Activated naive CD4-positive, alpha-beta T cell (primary cell): ENCODE data around the gene ZG16B.
A peak's percentile ranks its signal among the peaks of the same experiment; 100 is the strongest.

Experiments
- DNase-seq, 4 experiments: peaks; one replicate each; lab custom pipeline; 2025; lab: John Stamatoyannopoulos, UW

Gene ZG16B

GRCh38 chr16:2806286-2806685, 23.8 kb upstream of the ZG16B start:
- no peak for DNase-seq

- no peak for DNase-seq
Observed at GRCh38 chr16:2808181-2808580, 21.9 kb upstream of the ZG16B start.

DNA sequence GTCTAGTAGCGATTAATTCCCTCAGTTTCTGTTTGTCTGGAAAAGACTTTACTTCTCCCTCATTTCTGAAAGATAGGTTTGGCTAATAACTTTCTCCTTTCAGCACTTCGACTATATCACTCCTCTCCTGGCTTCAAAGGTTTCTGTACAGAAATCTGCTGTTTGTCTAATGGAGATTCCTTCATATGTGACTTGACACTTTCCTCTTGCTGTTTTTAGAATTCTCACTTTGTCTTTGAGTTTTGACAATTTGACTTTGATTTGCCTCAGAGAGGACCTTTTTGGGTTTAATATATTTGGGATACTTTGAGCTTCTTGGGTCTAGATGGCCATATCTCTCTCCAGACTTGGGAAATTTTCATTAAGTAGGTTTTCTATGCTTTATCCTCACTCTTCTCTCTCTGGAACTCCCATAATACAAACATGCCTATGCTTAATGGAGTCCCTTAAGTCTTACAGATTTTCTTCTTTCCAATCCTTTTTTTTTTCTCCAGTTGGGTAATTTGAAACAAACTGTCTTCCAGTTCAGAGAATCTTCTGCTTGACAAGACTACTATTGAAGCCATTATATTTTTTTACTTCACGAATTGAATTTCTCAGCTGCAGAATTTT, 20.8 kb upstream of the ZG16B start:
- DNase-seq: no peak

DNA sequence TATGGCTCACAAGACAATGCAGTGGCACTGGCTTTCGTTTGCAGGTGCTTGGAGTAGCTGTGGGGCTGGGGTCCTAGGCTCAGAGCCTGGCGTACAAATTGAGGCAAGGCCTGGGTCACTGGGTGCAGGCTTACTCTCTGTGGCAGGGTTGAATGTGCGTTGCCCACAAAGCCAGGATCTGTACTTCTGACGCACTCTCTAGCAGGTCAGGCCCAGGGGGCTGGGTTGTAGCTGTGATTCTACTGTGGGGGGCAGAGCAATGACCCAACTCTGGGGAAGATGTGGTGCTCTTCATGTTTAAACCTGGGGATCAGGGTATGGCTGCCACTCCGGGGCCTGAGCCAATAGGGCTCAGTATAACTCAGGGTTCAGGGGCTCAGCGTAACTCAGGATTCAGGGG, 19.5 kb upstream of the ZG16B start:
- no peak for DNase-seq

DNA sequence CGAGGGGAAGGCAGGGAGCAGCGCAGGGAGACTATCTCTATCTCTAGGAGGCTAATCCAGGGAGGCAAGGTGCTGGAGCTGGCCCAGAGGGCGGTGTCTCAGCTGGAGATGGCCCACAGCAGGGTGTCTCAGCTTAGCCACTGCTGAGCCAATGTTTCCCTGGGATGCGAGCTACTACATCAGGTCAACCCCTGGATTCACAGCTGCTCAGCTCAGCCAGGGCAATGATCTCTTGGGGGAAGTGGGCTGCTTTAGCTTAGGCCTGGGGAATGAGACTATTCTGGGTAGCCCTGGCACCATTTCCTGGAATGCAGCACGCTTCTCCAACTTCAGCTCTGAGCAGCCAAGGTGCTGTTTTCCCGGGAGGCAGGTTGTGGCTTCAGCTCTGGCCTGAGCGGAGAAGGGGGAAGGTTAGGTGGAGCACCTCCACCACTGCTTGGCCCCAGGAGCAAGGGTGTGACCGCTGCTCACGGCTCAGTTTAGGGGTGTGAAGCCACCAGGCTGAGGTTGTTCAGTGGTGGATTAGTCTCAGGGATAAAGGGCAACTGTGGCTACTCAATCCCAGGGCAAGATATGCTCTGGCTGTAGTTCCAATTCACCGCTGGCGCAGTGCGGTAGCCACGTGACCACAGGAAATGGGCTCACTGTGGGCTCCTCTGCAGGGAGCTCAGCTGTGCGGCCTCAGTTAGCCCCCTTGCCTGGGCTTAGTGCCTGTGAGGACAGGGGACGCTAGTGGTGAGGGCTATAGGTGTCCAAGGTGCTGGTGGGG, 18.2 kb upstream of the ZG16B start:
- no peak for DNase-seq

- DNase-seq: no peak
Observed at GRCh38 chr16:2813771-2814221, 16.3 kb upstream of the ZG16B start.

DNA sequence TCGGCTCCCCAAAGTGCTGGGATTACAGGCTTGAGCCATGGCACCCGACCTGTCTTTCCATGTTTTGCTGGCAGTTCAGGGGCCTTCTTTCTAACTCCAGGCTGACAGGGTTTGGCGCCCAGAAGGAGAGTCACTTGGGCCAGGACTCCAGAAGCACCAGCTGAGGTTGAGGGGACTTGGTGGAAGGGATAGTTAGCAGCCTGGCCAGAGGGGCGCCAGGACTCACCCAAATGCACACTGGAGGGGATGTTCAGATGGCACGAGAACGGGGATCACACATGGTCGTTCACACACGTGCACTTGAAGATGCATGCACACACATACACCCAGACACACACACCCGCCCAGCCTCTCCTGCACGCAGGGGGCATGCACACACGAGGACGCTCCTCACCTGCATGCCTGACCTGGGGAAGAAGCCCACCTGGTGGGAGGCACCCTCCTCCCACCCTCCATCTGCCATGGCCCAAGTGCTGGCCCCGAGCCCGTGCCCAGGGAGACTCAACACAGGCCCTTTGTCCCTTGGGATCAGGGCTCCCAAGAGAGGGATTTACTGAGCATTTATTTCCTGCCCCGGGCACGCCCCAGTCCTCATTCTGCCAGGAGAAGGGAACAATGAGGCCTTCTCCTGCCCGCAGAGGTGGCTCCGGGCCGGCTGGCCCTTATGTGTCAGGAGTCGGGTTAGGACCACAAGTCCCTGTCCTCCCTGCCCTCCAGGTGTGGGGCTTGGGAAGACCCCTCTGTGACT, 15.4 kb upstream of the ZG16B start:
- no peak for DNase-seq

DNA sequence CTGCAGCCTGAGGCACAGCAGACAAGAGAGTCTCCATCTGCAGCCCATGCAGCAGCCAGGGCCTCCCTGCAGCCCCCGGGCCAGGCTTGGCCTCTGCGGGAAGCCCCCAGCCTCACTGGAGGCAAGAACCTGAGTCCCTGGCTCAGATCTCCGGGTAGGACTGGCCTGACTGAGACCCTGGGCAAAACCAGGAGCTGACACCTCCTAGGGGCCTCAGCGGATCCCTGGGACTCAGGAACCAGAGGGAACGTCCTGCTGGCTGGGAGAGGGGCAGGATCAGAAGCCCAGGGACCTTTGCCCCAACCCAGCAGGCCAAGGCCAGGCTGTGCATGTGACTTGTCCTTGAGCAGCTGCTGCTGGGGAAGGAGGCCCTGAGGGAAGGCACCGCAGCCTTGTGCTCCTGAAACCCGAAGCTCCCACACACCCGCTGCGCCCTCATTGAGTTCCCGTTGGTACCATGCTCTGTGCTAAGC, 14.8 kb upstream of the ZG16B start:
- DNase-seq: no peak

DNA sequence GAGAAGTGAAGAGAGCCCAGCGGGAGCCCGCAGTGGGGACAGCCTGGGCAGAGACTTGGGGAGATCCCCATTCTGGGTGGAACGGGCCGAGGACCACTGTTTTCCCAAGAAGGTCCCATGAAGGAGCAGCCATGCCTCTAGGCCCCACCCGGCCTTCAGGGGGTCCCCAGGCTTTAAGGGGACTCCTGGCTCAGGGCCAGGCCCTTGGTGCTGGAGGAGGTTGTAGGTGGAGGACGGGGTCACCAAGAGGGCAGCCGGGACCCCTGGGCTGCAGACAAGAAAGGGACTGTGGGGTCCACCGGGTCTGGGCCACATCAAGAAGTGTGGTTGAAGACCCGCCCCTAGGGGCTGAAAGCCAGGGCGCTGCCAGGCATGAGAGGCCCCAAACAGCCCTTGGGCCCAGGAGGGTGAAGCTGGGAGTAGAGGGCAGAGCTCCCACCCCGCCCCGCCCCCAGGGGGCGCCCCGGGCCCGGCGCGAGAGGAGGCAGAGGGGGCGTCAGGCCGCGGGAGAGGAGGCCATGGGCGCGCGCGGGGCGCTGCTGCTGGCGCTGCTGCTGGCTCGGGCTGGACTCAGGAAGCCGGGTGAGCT, 13.3 kb upstream of the ZG16B start, which contains the start of gene PRSS21:
TSS of gene PRSS21 (plus strand) at position 487 of the 589 bp plus-strand sequence. CDS start at position 519, 32 bp downstream.
- peak in 1 of 4 experiments; percentile 15 for DNase-seq

GRCh38 chr16:2817340-2818271, 12.5 kb upstream of the ZG16B start:
- DNase-seq: no peak

DNA sequence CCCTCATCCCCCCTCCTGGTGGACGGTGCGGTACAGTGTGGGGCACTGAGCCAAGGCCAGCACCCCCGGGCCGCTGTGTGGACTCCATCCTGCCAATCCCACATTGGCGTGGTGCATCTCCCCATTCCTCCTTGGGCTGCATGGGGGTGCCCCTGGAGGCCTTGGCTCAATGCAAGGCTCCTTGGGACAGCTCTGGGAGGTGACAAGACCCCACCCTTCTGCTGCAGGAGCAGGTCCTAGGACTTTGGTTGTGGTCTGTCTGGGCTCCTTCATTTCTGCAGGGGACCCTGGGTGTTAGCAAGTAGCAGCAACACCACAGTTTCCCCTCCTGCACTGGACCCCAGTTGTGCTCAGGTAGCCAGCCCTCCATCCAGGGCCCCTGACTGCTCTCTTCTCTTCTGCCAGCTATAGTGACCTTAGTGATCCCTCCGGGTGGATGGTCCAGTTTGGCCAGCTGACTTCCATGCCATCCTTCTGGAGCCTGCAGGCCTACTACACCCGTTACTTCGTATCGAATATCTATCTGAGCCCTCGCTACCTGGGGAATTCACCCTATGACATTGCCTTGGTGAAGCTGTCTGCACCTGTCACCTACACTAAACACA, 11.7 kb upstream of the ZG16B start:
- DNase-seq: no peak

DNA sequence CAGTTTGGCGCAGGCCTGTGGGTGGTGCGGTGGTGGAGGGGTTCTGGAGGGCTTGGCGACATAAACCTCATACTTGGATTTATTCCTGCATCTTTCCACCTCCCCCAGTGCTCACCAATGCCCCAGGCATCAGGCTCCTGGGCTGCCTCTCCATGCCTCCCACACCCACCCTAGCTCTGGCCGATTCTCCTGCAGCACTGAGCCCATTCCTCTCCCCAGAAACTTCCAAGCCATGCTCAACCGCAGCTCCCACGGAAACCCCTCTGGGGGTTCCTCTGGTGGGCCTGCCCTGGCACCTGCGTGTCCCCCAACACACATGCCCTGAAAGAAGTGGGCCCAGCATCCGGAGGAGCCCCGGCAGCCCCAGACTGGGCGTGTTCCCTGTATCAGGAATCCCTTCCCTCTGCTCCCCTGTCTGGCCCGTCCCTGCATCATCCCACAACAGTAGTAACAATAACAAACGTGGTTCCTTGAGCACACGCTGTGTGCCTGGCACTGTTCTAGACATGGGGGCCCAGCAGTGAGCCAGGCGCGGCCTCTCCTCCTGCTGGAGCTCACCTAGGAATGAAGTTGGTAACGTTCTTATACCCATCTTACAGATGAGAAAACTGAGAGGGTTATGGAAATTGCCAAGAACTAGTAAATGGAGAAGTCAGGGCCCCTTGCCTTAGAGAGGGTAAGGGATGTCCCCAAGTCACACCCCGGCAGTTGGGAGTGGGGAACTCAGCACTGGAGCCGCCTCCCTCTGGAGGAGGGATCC, 10.7 kb upstream of the ZG16B start:
- DNase-seq: no peak

- DNase-seq: no peak
Observed at GRCh38 chr16:2819939-2820835, 9.9 kb upstream of the ZG16B start.

DNA sequence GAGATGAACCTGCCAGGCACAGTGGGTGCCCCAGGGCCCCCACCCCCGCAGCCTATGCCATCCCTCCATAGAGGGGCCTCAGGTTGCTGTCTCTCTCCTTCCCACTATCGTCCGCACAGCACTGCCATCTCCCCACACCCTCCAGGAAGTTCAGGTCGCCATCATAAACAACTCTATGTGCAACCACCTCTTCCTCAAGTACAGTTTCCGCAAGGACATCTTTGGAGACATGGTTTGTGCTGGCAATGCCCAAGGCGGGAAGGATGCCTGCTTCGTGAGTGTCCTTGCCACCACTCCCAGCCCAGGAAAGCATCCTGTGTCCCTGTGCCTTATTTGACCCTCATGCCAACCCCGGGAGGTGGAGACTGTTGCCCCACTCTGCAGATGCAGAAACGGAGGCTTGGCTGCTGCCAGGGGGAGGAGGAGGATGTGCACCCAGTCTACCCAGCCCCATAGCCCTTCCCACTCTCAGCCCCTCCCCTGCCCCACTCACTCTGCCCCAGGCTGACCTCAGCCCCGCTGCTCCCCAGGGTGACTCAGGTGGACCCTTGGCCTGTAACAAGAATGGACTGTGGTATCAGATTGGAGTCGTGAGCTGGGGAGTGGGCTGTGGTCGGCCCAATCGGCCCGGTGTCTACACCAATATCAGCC, 9.1 kb upstream of the ZG16B start:
- no peak for DNase-seq

DNA sequence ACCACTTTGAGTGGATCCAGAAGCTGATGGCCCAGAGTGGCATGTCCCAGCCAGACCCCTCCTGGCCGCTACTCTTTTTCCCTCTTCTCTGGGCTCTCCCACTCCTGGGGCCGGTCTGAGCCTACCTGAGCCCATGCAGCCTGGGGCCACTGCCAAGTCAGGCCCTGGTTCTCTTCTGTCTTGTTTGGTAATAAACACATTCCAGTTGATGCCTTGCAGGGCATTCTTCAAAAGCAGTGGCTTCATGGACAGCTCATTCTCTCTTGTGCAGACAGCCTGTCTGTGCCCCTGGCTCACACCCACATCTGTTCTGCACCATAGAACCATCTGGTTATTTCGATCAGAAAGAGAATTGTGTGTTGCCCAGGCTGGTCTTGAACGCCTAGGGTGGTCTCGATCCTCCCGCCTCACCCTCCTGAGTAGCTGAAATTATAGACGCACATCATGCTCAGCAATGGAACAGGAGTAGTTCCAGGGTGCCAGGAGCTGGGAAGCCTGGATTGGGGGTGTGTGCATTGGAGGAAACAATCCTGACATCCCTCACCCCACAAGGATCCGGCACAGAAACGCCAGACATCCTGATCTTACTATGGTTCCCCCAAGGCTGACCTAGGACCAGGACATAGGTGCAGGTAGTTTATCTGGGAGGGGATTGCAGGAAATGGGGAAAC, 8.5 kb upstream of the ZG16B start:
- DNase-seq: no peak

- no peak for DNase-seq
Observed at GRCh38 chr16:2822158-2822495, 8.0 kb upstream of the ZG16B start.

GRCh38 chr16:2822496-2822895, 7.6 kb upstream of the ZG16B start:
- no peak for DNase-seq

DNA sequence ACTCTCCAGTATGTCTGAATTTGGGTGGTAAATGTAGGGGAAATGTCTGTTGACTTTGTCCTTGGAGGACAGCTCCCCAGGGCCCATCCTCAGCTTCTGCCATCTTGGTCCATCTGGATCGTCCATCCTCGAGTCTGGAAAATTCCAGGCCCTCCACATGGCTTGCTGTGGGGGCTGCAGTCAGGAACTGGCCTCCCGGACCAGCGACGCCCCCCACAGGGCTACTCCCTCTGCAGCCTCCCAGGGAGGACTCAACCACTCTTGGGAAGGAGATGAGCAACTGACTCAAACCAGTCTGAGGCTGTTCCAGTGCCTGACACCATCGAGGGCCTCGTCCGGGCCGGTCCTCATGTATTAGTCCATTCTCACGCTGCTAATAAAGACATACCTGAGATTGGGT, 5.5 kb upstream of the ZG16B start:
- no peak for DNase-seq
